Prostate gland (tissue), 2 donors: Measurements from ENCODE around the gene ANXA2.

Experiments used
- POLR2A ChIP-seq: fragments of 450-650 bp; IDR thresholded peaks from one replicate; pipeline ENCODE4 v1.6.1; 2016; ENCODE audit warnings: antibody characterized with exemption, mild to moderate bottlenecking
- POLR2AphosphoS5 ChIP-seq: sonication (generic); formaldehyde crosslinking; IDR thresholded peaks from one replicate; pipeline ENCODE4 v1.6.1; 2017; ENCODE audit warnings: antibody characterized with exemption
- TF ChIP-seq, protein P1 (sequence below), 4 experiments: fragments of 200-600 bp in 2 of 4; fragments of 450-650 bp in 2 of 4; sonication (generic) in 2 of 4; IDR thresholded peaks; 1 replicate in 3 of 4; 2 replicates in 1 of 4; pipeline ENCODE4 v1.5.1; 2016 to 2019; ENCODE audit warnings: antibody characterized with exemption in 4 of 4, mild to moderate bottlenecking in 2 of 4, moderate library complexity in 2 of 4

DNA sequence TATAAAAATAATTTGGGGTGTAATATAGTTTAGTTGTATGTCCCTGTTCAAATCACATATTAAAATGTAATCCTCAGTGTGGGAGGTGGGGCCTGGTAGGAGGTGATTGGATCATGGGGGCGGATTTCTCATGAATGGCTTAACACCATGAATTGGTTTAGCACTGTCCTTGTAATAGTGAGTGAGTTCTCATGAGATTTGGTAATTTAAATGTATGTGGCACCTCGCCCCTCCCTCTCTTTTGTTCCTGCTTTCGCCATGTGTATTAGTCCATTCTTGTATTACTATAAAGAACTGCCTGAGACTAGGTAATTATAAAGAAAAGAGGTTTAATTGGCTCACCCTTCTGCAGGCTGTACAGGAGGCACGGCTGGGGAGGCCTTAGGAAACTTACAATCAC is 83.9 kb downstream of the ANXA2 start:
- TF ChIP-seq, protein P1, sequence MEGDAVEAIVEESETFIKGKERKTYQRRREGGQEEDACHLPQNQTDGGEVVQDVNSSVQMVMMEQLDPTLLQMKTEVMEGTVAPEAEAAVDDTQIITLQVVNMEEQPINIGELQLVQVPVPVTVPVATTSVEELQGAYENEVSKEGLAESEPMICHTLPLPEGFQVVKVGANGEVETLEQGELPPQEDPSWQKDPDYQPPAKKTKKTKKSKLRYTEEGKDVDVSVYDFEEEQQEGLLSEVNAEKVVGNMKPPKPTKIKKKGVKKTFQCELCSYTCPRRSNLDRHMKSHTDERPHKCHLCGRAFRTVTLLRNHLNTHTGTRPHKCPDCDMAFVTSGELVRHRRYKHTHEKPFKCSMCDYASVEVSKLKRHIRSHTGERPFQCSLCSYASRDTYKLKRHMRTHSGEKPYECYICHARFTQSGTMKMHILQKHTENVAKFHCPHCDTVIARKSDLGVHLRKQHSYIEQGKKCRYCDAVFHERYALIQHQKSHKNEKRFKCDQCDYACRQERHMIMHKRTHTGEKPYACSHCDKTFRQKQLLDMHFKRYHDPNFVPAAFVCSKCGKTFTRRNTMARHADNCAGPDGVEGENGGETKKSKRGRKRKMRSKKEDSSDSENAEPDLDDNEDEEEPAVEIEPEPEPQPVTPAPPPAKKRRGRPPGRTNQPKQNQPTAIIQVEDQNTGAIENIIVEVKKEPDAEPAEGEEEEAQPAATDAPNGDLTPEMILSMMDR (IDR thresholded peaks at IDR 0.05) = no peak
- TF ChIP-seq POLR2AphosphoS5 (no peak), POLR2A (no peak)
